ENCODE data around the gene TGFB1I1.

- no peak for TF ChIP-seq CTCF (IDR thresholded peaks at IDR 0.05)
- TF ChIP-seq EZH2 (IDR thresholded peaks at IDR 0.05; ENCODE audit: borderline replicate concordance, insufficient read depth, low read depth, low read length, poor library complexity, severe bottlenecking): no peak
These were observed 9.0 kb downstream of the TGFB1I1 start for GRCh38 chr16:31480851-31481536.
